GM21529 (cell line): ENCODE data around the gene NRXN3.
"Not testable (repeated sequence)": the region's sequence is repeated elsewhere in the genome, so short reads cannot be mapped to it uniquely, and the experiment has no call there.

Experiments used
- ATAC-seq: cut with Tn5 transposase; IDR thresholded peaks from one replicate; pipeline ENCODE4 v1.9.1; 2021; ENCODE audit not compliant: unreplicated experiment

NRXN3 gene

GRCh38 chr14:78401866-78402265 lies 231.7 kb downstream of the NRXN3 start:
- ATAC-seq = no peak

GRCh38 chr14:78403278-78403815 lies 233.2 kb downstream of the NRXN3 start:
- peak; percentile 78 for ATAC-seq

- no peak for ATAC-seq
These were observed 235.1 kb downstream of the NRXN3 start for GRCh38 chr14:78405079-78405856.

- no peak for ATAC-seq
These were observed 242.3 kb downstream of the NRXN3 start for GRCh38 chr14:78412475-78412874.

- no peak for ATAC-seq
These were observed 244.0 kb downstream of the NRXN3 start for GRCh38 chr14:78414172-78414571.

- no peak for ATAC-seq
These were observed 247.4 kb downstream of the NRXN3 start for GRCh38 chr14:78417532-78417931.

- ATAC-seq = no peak
These were observed 254.1 kb downstream of the NRXN3 start for GRCh38 chr14:78424311-78424710.

GRCh38 chr14:78425330-78425729 lies 255.2 kb downstream of the NRXN3 start:
- ATAC-seq = no peak

- ATAC-seq = no peak
These were observed 255.6 kb downstream of the NRXN3 start for GRCh38 chr14:78425782-78426181.

- no peak for ATAC-seq
These were observed 261.9 kb downstream of the NRXN3 start for GRCh38 chr14:78432046-78432445.

GRCh38 chr14:78437448-78437847 lies 267.3 kb downstream of the NRXN3 start:
- ATAC-seq = not testable (repeated sequence)

GRCh38 chr14:78440356-78440894 lies 270.3 kb downstream of the NRXN3 start:
- ATAC-seq = no peak

- no peak for ATAC-seq
These were observed 273.7 kb downstream of the NRXN3 start for GRCh38 chr14:78443834-78444233.

GRCh38 chr14:78445275-78445674 lies 275.1 kb downstream of the NRXN3 start:
- ATAC-seq = no peak

GRCh38 chr14:78446807-78447206 lies 276.6 kb downstream of the NRXN3 start:
- no peak for ATAC-seq

- peak; percentile 80 for ATAC-seq
These were observed 278.3 kb downstream of the NRXN3 start for GRCh38 chr14:78448164-78449094.

GRCh38 chr14:78450669-78451318 lies 280.6 kb downstream of the NRXN3 start:
- no peak for ATAC-seq

- no peak for ATAC-seq
These were observed 281.1 kb downstream of the NRXN3 start for GRCh38 chr14:78451319-78451695.

- peak; percentile 82 for ATAC-seq
These were observed 285.8 kb downstream of the NRXN3 start for GRCh38 chr14:78455896-78456435.

- ATAC-seq = no peak
These were observed 299.8 kb downstream of the NRXN3 start for GRCh38 chr14:78469947-78470346.
